Stimulated activated CD4-positive, alpha-beta T cell treated with anti-CD3 and anti-CD28 coated beads, TNF-alpha, amount 100 ng/mL, for 48 hours (primary cell): ENCODE measurements around the gene TEKTIP1.
A peak's percentile ranks its signal among the peaks of the same experiment; 100 is the strongest.
"Not testable (repeated sequence)": the region's sequence is repeated elsewhere in the genome, so short reads cannot be mapped to it uniquely, and the experiment has no call there.

Experiments
- DNase-seq, 3 donors: peaks; one replicate each; pipeline ENCODE4 v3.0.0-alpha.2; 2020; ENCODE audit warnings: low read depth in 3 of 3

TEKTIP1 gene

GRCh38 chr19:3557461-3558248 is 18.7 kb downstream of the TEKTIP1 start, which contains the start of gene MFSD12:
Gene MFSD12 (minus strand): TSS chr19:3557586. CDS start chr19:3557403, 183 bp downstream.
- DNase-seq: peak; percentile 88 to 96 (median 93)

DNA sequence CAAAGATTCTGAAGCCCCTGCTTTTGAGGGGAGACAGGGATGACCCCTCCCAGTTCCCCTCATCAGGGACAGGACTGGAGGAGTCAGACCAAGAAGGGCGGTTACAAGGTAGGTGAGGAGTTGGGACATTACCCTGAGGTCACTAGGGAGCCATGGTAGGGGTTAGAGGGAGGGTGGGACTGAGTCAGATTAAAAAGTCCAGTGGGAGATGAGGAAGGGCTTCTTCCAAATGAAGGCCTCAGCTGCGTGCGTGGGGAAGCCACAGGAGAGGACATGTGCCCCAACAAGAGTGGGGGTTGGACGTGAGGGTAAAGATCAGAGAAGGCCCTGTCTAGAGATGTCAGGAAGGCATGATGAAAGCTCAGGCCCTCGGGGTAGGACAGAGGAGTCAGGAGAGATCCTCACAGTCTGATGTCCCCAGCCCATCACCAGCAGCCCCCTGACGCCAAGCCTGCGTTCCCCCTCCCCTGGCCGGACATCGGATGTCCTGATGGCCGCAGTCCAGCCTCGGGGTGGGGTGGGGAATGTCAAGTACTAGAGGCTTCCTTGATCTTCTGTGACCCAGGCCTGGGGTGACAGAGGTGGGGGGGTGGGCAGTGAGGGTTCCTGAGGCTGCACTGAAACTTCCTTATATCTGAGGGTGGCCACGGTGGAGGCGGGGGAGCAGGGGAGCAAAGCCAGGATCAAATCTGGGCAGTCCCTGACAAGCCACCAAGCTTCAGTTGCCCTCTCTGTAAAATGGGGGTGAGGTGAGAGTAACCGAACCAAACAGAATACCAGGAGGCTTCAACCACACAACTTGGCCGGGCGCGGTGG is 24.9 kb downstream of the TEKTIP1 start:
- no peak for DNase-seq

- DNase-seq: no peak
Observed at GRCh38 chr19:3565139-3565538, 26.2 kb downstream of the TEKTIP1 start.

DNA sequence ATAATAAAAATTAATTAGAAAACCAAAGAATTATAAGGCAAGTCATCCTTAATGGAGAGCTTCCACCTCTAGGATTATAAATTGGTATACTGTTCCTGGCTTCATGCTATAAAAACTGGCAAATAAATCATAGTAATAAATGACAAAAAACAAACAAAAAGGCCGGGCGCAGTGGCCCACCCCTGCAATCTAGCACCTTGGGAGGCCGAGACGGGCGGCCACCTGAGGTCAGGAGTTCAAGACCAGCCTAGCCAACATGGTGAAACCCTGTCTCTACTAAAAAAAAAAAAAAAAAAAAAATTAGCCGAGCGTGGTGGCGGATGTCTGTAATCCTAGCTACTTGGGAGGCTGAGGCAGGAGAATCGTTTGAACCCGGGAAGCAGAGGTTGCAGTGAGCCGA is 31.1 kb downstream of the TEKTIP1 start:
- not testable (repeated sequence) for DNase-seq

DNA sequence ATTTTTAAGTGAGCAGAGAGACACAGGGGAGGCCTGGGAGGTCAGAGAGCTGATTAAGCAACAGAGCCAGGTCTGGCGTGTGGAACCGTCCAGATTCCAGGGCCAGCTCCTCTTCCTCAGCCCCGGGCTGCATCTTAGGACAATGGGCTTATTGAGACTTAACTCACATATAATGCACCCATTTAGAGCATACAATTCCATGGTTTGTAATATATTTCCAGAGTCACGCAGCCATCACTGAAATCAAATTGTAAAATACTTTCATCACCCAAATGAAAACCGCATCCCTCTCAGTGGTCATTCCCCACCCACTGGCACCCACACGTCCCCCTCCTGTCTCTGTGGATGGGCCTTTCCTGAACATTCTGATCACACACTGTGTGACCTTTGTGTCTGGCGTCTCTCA is 31.6 kb downstream of the TEKTIP1 start:
- no peak for DNase-seq

- peak; percentile 99 to 100 (median 99) for DNase-seq
Observed at GRCh38 chr19:3572132-3572854, 33.3 kb downstream of the TEKTIP1 start.

- DNase-seq: no peak
Observed at GRCh38 chr19:3572855-3573161, 33.8 kb downstream of the TEKTIP1 start, which contains the start of gene HMG20B. Gene HMG20B (plus strand): TSS chr19:3572944. CDS start chr19:3573310, 366 bp downstream.

DNA sequence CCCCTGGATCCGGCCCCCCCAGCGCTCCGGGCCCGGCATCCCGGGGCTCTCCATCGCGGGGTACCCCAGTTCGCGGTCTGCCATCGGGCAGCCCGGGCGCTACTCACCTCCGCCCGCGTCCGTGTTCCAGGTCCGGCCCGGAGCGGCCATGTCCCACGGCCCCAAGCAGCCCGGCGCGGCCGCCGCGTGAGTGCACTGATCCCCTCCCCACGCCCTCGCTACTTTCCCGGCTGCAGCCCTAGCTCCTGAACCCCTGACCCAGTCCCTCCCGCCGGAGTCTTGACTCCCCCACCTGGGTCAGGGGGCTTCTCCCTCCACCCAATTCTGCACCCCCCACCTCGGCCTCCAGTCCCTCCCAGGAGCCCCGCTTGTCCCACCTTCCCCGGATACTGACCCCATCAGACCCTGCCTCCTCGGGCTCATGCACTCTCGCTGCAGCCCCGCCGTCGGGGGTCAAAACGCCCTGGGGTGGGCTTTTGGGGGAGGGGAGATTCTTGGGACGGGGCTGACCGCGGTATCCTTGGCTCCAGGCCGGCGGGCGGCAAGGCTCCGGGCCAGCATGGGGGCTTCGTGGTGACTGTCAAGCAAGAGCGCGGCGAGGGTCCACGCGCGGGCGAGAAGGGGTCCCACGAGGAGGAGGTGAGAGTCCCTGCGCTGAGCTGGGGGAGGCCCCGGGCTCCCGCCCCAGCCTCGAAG is 34.3 kb downstream of the TEKTIP1 start:
- DNase-seq: no peak

- peak; percentile 89 to 96 (median 95) for DNase-seq
Observed at GRCh38 chr19:3573858-3574637, 35.1 kb downstream of the TEKTIP1 start.

DNA sequence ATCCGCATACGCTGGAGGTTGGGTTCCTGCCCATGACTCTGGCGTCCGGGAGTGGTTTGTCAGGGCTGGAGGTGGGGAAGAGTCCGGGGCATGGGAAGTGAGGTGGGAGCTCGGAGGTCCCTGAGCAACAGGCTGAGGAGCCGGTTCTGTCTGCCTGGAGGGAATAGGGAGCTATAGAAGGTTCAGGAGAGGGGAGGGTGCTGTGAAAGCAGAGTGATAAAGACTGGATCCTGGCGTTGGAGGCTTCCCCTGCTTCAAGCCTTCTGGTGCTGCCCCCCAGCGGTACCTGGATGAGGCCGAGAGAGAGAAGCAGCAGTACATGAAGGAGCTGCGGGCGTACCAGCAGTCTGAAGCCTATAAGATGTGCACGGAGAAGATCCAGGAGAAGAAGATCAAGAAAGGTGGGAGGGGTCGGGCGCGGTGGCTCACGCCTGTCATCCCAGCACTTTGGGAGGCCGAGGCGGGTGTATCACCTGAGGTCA is 36.3 kb downstream of the TEKTIP1 start:
- no peak for DNase-seq

- DNase-seq: no peak
Observed at GRCh38 chr19:3575949-3576673, 37.1 kb downstream of the TEKTIP1 start.

DNA sequence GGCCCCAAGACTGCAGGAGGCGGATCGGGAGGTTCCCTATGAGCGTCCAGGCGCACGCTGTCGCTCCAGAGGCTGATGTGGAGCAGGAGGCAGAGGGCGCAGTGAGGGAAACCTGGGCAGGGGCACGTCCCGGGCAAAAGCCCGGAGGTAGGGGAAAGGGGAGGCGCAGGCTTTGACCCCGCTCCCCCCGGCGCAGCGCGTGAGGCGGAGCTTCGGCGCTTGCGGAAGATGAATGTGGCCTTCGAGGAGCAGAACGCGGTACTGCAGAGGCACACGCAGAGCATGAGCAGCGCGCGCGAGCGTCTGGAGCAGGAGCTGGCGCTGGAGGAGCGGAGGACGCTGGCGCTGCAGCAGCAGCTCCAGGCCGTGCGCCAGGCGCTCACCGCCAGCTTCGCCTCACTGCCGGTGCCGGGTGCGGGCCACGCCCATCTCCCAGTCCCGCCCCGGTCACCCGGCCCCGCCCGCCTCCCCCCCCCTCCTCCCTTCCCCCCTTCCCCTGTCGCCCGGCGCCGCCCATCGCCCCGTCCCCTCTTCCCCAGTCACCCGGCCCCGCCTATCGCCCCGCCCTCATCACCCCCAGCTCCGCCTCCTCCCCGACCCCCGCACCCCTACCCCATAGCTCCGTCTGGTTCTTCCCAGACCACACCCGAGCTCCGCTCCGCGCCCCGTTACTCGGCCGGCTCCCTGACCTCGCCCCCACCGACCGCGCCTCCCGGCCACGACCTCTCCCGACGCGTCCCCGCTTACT is 37.9 kb downstream of the TEKTIP1 start:
- DNase-seq: no peak

- no peak for DNase-seq
Observed at GRCh38 chr19:3577723-3578344, 38.9 kb downstream of the TEKTIP1 start.

DNA sequence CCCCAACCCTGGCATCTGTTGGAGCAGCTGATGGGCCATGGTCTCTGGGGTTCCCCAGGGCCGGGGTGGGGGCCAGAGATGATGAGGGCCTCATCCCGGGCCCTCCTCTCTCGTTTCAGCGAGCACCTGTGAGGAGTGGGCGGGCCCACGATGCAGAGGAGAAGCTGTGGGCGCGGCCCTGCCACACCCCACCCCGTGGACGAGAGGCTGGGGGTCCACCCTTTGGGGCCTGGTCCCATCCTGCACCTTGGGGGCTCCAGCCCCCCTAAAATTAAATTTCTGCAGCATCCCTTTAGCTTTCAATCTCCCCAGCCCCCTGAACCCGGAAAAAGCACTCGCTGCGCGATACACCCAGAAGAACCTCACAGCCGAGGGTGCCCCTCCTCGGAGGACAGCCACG is 39.4 kb downstream of the TEKTIP1 start:
- no peak for DNase-seq

DNA sequence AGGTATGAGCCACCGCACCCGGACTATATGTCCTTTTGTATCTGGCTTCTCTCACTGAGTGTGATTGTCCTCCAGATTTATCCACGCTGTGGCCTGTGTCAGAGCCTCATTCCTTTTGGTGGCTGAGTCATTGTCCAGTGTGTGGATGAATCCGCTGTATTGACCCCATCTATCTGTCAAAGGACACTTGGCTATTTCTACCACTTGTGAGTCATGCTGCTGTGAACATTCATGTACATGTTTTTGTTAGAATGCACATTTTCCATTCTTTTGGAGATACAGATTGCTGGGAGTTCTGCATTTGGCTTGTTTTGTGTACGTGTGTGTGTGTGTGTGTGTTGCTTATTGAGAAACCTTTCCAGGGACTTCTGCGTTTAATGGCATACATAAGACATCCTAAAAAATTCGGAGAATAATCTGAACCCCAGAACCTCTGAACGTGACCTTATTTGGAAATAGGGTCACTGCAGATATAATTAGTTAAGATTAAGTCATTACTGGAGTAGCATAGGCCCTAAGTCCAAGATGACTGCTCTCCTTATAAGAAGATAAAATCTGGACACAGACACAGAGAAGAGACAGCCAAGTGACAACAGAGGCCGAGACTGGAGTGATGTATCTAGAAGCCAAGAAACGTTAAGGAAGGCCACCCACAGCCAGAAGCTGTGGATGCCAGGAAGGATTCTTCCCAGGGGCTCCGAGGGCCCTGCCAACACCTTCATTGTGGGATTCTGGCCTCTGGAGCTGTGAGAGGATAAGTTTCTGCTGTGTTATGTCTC is 41.4 kb downstream of the TEKTIP1 start:
- DNase-seq: no peak

DNA sequence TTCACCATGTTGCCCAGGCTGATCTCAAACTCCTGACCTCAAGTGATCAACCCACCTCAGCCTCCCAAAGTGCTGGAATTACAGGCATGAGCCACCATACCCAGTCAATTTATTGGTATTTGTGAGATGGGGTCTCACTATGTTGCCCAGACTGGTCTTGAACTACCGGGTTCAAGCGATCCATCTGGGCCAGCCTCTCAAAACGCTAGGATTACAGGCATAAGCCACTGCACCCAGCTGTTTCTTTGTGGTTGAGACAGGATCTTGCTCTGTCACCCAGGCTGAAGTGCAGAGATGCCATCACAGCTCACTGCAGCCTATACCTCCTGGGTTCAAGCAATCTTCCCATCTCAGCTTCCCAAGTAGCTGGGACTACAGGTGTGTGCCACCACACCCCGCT is 42.8 kb downstream of the TEKTIP1 start:
- DNase-seq: not testable (repeated sequence)

DNA sequence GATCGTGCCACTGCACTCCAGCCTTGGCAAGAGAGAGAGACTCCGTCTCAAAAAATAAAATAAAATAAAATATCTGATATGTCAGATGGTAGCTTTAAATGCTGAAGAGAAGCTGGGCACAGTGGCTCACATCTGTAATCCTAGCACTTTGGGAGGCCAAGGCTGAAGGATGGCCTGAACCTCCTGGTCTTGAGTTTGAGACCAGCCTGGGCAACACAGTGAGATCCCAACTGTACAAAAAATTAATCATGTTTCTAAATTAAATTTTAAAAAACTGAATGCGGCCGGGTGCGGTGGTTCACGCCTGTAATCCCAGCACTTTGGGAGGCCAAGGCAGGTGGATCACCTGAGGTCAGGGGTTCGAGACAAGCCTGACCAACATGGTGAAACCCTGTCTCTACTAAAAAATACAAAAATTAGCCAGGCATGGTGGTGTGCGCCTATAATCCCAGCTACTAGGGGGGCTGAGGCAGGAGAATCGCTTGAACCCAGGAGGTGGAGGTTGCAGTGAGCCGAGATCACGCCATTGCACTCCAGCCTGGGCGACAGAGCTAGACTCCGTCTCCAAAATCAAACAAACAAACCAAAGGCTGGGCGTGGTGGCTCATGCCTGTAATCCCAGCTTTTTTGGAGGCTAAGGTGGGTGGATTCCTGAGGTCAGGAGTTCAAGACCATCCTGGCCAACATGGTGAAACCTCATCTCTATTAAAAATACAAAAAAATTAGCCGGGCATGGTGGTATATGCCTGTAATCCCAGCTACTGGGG is 45.2 kb downstream of the TEKTIP1 start:
- not testable (repeated sequence) for DNase-seq
